ENCODE data around the gene THSD4.

DNA sequence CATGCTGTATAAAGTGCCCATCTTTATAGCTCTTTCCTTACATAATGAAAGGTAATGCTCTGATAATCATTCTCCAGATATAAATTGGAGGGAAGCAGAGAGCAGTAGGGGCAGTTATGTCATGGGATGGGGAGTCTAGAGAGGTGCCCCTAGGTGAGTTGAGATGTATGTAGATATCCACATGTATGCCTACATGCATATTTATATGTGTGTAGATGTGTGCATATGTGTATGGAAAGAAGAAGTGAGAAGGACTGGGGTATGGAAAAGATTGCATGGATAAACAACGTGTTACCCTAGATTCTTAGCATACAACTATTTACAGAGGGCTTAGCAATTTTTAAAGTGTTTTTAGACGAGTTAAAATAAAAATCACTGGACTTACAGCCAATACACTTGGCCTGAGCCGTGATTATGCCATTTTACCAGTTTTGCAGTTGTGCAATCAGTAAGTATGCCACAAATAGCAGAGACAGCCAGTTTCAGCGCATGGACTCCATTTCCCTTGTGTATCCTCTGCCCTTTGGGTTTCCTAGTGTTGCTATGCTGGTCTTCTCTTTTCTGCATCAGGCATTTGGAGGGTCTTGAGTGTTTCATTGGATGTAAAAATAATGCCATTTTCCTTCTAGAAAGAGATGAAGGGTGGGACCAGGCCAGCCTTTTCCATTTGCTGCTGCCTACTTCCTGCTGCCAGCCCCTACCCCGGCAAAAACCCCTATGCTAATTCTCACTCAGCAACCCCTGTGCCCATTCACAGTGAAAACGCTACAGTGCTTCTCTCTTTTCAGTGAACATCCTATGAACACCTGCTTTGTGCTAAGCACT lies 495.7 kb downstream of the THSD4 start:
- TF ChIP-seq EZH2 (IDR thresholded peaks at IDR 0.05; ENCODE audit: borderline replicate concordance, insufficient read depth, low read length, poor library complexity, severe bottlenecking) (no peak), TAF1 (IDR thresholded peaks at IDR 0.05; ENCODE audit: low read depth) (no peak), POLR2AphosphoS5 (IDR thresholded peaks at IDR 0.05) (no peak)
- TF ChIP-seq, protein P1, sequence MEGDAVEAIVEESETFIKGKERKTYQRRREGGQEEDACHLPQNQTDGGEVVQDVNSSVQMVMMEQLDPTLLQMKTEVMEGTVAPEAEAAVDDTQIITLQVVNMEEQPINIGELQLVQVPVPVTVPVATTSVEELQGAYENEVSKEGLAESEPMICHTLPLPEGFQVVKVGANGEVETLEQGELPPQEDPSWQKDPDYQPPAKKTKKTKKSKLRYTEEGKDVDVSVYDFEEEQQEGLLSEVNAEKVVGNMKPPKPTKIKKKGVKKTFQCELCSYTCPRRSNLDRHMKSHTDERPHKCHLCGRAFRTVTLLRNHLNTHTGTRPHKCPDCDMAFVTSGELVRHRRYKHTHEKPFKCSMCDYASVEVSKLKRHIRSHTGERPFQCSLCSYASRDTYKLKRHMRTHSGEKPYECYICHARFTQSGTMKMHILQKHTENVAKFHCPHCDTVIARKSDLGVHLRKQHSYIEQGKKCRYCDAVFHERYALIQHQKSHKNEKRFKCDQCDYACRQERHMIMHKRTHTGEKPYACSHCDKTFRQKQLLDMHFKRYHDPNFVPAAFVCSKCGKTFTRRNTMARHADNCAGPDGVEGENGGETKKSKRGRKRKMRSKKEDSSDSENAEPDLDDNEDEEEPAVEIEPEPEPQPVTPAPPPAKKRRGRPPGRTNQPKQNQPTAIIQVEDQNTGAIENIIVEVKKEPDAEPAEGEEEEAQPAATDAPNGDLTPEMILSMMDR (IDR thresholded peaks at IDR 0.05; ENCODE audit: poor library complexity, severe bottlenecking) = no peak
- TF ChIP-seq, protein P2, sequence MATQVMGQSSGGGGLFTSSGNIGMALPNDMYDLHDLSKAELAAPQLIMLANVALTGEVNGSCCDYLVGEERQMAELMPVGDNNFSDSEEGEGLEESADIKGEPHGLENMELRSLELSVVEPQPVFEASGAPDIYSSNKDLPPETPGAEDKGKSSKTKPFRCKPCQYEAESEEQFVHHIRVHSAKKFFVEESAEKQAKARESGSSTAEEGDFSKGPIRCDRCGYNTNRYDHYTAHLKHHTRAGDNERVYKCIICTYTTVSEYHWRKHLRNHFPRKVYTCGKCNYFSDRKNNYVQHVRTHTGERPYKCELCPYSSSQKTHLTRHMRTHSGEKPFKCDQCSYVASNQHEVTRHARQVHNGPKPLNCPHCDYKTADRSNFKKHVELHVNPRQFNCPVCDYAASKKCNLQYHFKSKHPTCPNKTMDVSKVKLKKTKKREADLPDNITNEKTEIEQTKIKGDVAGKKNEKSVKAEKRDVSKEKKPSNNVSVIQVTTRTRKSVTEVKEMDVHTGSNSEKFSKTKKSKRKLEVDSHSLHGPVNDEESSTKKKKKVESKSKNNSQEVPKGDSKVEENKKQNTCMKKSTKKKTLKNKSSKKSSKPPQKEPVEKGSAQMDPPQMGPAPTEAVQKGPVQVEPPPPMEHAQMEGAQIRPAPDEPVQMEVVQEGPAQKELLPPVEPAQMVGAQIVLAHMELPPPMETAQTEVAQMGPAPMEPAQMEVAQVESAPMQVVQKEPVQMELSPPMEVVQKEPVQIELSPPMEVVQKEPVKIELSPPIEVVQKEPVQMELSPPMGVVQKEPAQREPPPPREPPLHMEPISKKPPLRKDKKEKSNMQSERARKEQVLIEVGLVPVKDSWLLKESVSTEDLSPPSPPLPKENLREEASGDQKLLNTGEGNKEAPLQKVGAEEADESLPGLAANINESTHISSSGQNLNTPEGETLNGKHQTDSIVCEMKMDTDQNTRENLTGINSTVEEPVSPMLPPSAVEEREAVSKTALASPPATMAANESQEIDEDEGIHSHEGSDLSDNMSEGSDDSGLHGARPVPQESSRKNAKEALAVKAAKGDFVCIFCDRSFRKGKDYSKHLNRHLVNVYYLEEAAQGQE (IDR thresholded peaks at IDR 0.05; ENCODE audit: borderline replicate concordance) = no peak

Measured in neural cell (in vitro differentiated cells).